ENCODE data around the gene NPAS3.

The NPAS3 gene

DNA sequence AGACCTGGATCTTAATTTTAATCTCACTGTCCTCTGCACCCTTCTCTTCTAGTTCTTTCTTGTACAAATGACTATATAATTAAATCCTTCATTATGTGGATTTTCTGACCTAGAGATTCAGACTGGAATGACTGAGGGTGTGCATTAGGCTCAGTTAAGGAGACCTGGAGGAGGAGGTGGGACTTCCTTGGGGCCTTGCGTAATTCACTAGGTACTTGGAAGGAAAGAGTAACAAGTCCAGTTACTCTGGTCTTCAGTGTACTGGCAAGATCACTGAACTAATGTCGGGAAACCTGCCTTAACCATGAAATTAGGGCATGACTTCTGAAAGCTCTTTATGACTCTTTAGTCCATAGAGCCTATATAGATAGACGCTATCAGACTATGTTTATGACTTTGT is 570.8 kb downstream of the NPAS3 start:
- no peak overlapping the region for H3K4me3 ChIP-seq (replicated peaks; ENCODE audit: low read depth, low read length)
- TF ChIP-seq, protein P1, sequence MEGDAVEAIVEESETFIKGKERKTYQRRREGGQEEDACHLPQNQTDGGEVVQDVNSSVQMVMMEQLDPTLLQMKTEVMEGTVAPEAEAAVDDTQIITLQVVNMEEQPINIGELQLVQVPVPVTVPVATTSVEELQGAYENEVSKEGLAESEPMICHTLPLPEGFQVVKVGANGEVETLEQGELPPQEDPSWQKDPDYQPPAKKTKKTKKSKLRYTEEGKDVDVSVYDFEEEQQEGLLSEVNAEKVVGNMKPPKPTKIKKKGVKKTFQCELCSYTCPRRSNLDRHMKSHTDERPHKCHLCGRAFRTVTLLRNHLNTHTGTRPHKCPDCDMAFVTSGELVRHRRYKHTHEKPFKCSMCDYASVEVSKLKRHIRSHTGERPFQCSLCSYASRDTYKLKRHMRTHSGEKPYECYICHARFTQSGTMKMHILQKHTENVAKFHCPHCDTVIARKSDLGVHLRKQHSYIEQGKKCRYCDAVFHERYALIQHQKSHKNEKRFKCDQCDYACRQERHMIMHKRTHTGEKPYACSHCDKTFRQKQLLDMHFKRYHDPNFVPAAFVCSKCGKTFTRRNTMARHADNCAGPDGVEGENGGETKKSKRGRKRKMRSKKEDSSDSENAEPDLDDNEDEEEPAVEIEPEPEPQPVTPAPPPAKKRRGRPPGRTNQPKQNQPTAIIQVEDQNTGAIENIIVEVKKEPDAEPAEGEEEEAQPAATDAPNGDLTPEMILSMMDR (IDR thresholded peaks at IDR 0.05; ENCODE audit: low read depth, low read length, missing control alignments), result no peak

DNA sequence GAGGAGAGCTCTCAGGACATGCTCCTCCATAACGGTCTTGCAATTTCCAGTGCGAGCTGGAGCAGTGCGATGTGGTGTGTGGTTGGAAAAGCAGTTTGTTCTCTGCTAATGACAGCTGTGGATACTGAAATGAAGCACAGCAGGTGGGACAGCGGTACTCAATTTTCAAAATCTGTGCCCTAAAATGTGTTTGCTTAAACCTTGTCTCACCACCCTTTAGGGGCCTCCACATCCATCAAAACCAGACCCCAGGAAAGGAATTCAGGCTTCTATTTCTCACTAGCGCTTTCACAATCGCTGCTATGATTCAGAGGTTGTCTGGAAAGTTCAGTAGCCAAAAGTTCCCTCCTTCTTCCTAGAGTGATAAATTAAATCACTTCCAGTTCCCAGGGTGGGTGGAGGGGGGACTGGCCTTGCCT is 571.4 kb downstream of the NPAS3 start:
- TF ChIP-seq, protein P1 (IDR thresholded peaks at IDR 0.05; ENCODE audit: low read depth, low read length, missing control alignments), result no peak
- no peak for DNase-seq (ENCODE audit: extremely low read depth, low read depth)
- no peak overlapping the region for H3K4me3 ChIP-seq (replicated peaks; ENCODE audit: low read depth, low read length)

More for the DNA sequence above, 570.8 kb downstream of the NPAS3 start:
- DNase-seq (ENCODE audit: extremely low read depth, low read depth), result no peak

DNA sequence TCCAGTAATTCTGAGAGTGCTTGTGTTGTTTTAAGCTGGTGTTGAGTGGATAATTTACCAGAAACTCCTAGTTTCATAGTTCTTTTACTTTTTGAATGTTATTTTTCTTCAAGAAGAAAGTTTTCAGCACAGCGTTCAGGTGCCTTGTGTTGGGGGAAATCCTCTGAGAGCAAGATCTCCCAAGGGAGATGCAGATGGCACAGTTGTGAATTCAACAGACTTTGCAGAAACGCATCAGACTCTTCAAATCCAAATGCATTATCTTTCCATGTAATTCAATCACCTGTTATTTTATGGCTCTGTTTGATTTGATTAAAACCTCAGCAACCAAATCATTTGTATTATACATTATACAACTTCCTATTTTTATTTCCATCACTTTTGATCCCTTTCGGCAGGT is 572.3 kb downstream of the NPAS3 start:
- H3K4me3 ChIP-seq (replicated peaks; ENCODE audit: low read depth, low read length), result no peak overlapping the region
- TF ChIP-seq, protein P1 (IDR thresholded peaks at IDR 0.05; ENCODE audit: low read depth, low read length, missing control alignments), result no peak
- DNase-seq (ENCODE audit: extremely low read depth, low read depth), result no peak

DNA sequence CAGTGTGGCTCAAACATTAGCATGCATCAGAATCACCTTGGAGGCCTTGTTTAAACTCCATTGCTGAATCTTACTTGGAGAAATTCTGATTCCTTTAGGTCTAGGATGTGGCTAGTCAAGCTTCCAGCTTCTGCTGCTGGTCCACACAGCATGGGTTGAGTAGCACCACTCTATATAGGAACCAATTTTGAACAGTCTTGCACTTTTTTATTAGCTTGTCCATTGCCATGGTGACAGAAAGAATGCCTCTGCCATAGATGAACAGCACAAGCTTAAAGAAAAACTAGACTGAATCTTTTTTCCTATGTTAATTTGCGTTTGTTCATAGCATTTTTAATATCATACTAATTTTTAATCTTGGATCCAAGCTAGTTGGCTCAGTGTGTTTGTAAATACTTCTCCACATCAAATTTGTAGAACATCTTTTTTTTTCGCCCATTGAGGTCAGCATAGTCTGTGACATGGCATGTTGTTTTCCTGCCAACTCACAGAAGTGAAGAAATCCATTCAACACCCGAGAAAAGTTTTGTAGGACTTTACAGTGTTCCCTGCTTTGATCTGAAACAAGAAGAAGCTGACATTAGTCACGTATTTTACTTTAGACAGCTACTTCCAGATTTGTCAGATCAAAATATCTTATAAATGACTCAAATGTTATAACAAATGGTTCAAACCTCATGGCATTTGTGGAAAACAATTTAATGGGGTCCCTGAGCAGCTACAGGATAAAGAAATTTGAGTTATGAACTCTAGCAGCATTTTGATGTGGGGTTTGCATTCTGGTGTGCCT is 573.4 kb downstream of the NPAS3 start:
- no peak overlapping the region for H3K4me3 ChIP-seq (replicated peaks; ENCODE audit: low read depth, low read length)
- DNase-seq (ENCODE audit: extremely low read depth, low read depth), result no peak
- TF ChIP-seq, protein P1 (IDR thresholded peaks at IDR 0.05; ENCODE audit: low read depth, low read length, missing control alignments), result no peak

DNA sequence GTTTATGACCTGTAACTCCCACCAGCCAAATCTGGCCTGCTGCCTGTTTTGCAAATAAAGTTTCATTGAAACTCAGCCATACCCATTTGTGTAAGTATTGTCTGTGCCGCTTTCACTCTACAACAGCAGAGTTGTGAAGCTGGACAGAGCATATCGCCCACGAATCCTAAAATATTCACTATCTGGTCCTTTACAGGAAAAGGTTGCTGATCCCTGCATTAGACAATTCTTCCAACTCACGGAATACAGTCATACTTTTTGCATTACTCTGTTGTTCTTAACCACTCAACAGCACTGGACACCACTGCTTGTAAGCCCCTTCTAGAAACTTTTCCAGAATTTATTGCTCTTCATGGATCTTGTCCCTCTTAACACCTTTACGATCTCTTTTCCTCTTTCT is 576.8 kb downstream of the NPAS3 start:
- no peak overlapping the region for H3K4me3 ChIP-seq (replicated peaks; ENCODE audit: low read depth, low read length)
- no peak for DNase-seq (ENCODE audit: extremely low read depth, low read depth)
- TF ChIP-seq, protein P1 (IDR thresholded peaks at IDR 0.05; ENCODE audit: low read depth, low read length, missing control alignments), result no peak

DNA sequence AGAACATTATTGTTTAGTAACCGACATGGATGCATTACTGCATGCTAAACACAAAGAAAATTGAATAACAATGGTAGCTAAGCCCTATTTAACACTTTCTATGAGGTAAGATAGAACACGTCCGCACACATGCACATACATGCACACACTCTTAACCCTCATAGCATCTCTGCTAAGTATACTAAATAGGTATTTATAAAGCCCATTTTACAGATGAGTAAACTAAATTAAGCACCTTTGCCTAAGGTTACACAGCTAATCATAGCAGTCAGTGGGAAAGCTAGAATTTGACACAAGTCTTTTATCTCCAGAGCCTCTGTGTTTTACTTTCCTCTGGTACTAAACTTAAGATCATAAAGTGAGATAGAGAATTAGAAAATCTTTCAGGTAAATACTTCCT is 577.2 kb downstream of the NPAS3 start:
- no peak for DNase-seq (ENCODE audit: extremely low read depth, low read depth)
- H3K4me3 ChIP-seq (replicated peaks; ENCODE audit: low read depth, low read length), result no peak overlapping the region
- TF ChIP-seq, protein P1 (IDR thresholded peaks at IDR 0.05; ENCODE audit: low read depth, low read length, missing control alignments), result no peak
